ENCODE data around the gene DRAM1. TPM values are rescaled to one million over a fixed set of nuclear protein-coding genes. Genes with fewer than 3 reads are reported as not detected.

Gene DRAM1
- total and polyA plus RNA-seq, 2 donors (not counting 1 experiment from before 2014, with no cell fraction given) = 155 to 184 TPM

DNA sequence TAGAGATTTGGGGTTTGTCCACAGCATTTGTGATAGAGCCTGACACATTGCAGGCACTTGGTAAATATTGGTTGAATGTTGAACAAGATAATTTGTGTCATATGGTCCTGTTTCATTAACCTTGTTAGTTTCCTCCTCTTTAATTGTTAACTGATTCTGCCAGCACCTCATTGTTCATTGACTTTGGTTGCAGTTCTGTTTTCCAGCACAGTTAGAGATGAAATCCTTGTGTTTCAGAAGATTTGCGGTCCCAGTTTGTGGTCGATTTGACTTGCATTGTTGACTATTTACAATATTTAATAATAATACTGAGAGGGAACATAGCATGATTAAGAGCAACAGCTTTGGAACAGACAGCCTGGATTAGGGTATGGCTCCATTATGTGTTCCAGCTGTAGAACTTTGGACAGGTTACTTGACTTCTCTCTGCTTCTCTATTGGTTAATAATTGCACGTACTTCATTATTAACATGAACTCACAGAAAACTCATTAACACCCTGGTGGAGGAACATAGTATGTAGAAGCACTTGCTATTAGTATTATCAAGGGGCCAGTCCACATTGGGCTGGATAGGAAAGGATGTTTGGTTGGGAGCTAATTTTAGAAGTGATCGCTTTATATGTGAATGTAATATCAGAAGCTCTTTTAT is 8.7 kb downstream of the DRAM1 start:
- no peak overlapping the region for H3K9ac ChIP-seq (ENCODE audit: insufficient read depth, low read length)
- H2AFZ ChIP-seq (ENCODE audit: low read length) = no peak overlapping the region
- H3K27me3 ChIP-seq (ENCODE audit: control insufficient read depth, insufficient read depth, low read length) = no peaks in the 10 kb centered on the region
- DNase-seq (ENCODE audit: low read depth in 2 of 2) = no peak
- no peaks in the 10 kb centered on the region for H3K4me1 ChIP-seq (ENCODE audit: control insufficient read depth, extremely low read depth, insufficient read depth, low read length)
- no peak overlapping the region for H3K27ac ChIP-seq (ENCODE audit: insufficient read depth, low read length)
- peaks cover 45% of the 10 kb centered on the region for H3K79me2 ChIP-seq (ENCODE audit: control insufficient read depth, insufficient read depth, low read length)
- H4K20me1 ChIP-seq (ENCODE audit: control insufficient read depth, extremely low read depth, insufficient read depth, low read length) = no peaks in the 10 kb centered on the region
- TF ChIP-seq EZH2 (IDR thresholded peaks at IDR 0.05; ENCODE audit: low read length, missing control alignments) = no peak
- TF ChIP-seq, protein P1, sequence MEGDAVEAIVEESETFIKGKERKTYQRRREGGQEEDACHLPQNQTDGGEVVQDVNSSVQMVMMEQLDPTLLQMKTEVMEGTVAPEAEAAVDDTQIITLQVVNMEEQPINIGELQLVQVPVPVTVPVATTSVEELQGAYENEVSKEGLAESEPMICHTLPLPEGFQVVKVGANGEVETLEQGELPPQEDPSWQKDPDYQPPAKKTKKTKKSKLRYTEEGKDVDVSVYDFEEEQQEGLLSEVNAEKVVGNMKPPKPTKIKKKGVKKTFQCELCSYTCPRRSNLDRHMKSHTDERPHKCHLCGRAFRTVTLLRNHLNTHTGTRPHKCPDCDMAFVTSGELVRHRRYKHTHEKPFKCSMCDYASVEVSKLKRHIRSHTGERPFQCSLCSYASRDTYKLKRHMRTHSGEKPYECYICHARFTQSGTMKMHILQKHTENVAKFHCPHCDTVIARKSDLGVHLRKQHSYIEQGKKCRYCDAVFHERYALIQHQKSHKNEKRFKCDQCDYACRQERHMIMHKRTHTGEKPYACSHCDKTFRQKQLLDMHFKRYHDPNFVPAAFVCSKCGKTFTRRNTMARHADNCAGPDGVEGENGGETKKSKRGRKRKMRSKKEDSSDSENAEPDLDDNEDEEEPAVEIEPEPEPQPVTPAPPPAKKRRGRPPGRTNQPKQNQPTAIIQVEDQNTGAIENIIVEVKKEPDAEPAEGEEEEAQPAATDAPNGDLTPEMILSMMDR (conservative IDR thresholded peaks at IDR 0.05 in 1 of 2, IDR thresholded peaks at IDR 0.05 in 1 of 2; ENCODE audit: low read depth in 1 of 2, low read length in 2 of 2) = no peak
- peaks cover 3% of the 10 kb centered on the region for H3K36me3 ChIP-seq (ENCODE audit: control insufficient read depth, insufficient read depth, low read length)
- H3K4me3 ChIP-seq (replicated peaks in 1 of 4; ENCODE audit: control extremely low read depth in 1 of 4, insufficient read depth in 1 of 4, low read depth in 3 of 4, low read length in 4 of 4) = peak overlapping the region in 1 of 4 experiments; percentile 0
- H3K9me3 ChIP-seq (ENCODE audit: control insufficient read depth, insufficient read depth, low read depth, low read length) = no peaks in the 10 kb centered on the region
- H3K4me2 ChIP-seq (ENCODE audit: extremely low read depth, insufficient read depth, low read length) = peak overlapping the region; percentile 27

DNA sequence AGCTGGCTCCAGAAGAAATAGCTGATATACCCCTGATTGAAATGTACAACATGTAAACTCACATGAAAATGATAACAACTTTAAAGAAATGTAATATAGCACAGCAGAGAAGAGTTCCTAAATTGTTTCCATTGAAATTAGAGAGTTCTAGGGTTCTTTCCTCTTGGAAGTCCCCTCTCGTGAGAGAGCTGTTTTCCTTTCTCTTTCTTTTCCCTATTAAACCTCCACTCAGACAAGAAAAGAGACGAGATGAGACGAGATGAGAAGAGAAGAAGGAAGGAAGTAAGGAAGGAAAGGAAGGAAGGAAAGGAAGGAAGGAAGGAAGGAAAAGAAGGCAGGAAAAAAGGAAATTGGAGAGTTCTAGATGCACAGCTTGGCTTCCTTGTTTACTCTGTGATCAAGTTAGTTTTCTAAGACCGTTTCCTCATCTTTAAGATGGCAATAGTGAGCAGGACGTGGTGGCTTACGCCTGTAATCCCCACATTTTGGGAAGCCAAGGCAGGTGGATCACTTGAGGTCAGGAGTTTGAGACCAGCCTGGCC is 11.9 kb downstream of the DRAM1 start:
- H2AFZ ChIP-seq (ENCODE audit: low read length) = no peak overlapping the region
- TF ChIP-seq EZH2 (IDR thresholded peaks at IDR 0.05; ENCODE audit: low read length, missing control alignments) = no peak
- TF ChIP-seq, protein P1 (conservative IDR thresholded peaks at IDR 0.05 in 1 of 2, IDR thresholded peaks at IDR 0.05 in 1 of 2; ENCODE audit: low read depth in 1 of 2, low read length in 2 of 2) = no peak
- no peak overlapping the region for H3K4me3 ChIP-seq (replicated peaks in 1 of 4; ENCODE audit: control extremely low read depth in 1 of 4, insufficient read depth in 1 of 4, low read depth in 3 of 4, low read length in 4 of 4)
- H3K27me3 ChIP-seq (ENCODE audit: control insufficient read depth, insufficient read depth, low read length) = no peaks in the 10 kb centered on the region
- peak overlapping the region; percentile 20 for H3K27ac ChIP-seq (ENCODE audit: insufficient read depth, low read length)
- DNase-seq (ENCODE audit: low read depth in 2 of 2) = no peak
- no peaks in the 10 kb centered on the region for H3K36me3 ChIP-seq (ENCODE audit: control insufficient read depth, insufficient read depth, low read length)
- H3K4me2 ChIP-seq (ENCODE audit: extremely low read depth, insufficient read depth, low read length) = peak overlapping the region; percentile 25
- H3K4me1 ChIP-seq (ENCODE audit: control insufficient read depth, extremely low read depth, insufficient read depth, low read length) = peaks cover 11% of the 10 kb centered on the region
- H3K79me2 ChIP-seq (ENCODE audit: control insufficient read depth, insufficient read depth, low read length) = peaks cover 41% of the 10 kb centered on the region
- H3K9me3 ChIP-seq (ENCODE audit: control insufficient read depth, insufficient read depth, low read depth, low read length) = no peaks in the 10 kb centered on the region
- no peak overlapping the region for H3K9ac ChIP-seq (ENCODE audit: insufficient read depth, low read length)
- no peaks in the 10 kb centered on the region for H4K20me1 ChIP-seq (ENCODE audit: control insufficient read depth, extremely low read depth, insufficient read depth, low read length)

DNA sequence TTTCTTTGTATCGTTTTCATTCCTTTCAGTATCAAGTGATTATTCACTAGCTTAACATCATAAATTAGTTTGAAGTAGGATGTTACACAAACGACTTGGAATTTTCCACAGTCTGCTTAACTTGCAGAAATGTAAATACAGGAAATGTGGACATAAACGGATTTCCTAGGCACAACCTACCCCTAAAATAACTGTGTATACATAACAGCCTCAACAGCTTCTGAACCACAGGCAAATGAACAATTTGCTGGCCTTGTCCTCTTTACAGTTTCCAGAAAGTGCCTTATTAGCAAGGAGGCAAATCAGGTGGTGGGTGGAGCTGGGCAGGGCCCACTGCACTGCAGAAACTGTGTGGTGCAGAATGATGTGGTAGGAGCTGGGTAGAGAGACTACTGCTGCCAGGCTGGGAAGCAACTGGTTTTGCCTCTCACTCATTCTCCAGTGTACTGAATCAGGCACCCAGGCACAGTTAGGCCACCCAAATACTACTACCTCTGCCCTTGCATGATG is 14.1 kb downstream of the DRAM1 start:
- Histone ChIP-seq H4K20me1 (ENCODE audit: control insufficient read depth, extremely low read depth, insufficient read depth, low read length) (no peaks in the 10 kb centered on the region), H3K27ac (ENCODE audit: insufficient read depth, low read length) (peak overlapping the region; percentile 80), H3K4me2 (ENCODE audit: extremely low read depth, insufficient read depth, low read length) (peak overlapping the region; percentile 63), H3K4me3 (replicated peaks in 1 of 4; ENCODE audit: control extremely low read depth in 1 of 4, insufficient read depth in 1 of 4, low read depth in 3 of 4, low read length in 4 of 4) (peak overlapping the region in 3 of 4 experiments; percentile 8 to 25 (median 17)), H3K4me1 (ENCODE audit: control insufficient read depth, extremely low read depth, insufficient read depth, low read length) (peaks cover 13% of the 10 kb centered on the region), H2AFZ (ENCODE audit: low read length) (no peak overlapping the region), H3K79me2 (ENCODE audit: control insufficient read depth, insufficient read depth, low read length) (peaks cover 35% of the 10 kb centered on the region), H3K36me3 (ENCODE audit: control insufficient read depth, insufficient read depth, low read length) (no peaks in the 10 kb centered on the region), H3K9ac (ENCODE audit: insufficient read depth, low read length) (no peak overlapping the region), H3K9me3 (ENCODE audit: control insufficient read depth, insufficient read depth, low read depth, low read length) (no peaks in the 10 kb centered on the region), H3K27me3 (ENCODE audit: control insufficient read depth, insufficient read depth, low read length) (no peaks in the 10 kb centered on the region)
- TF ChIP-seq, protein P1 (conservative IDR thresholded peaks at IDR 0.05 in 1 of 2, IDR thresholded peaks at IDR 0.05 in 1 of 2; ENCODE audit: low read depth in 1 of 2, low read length in 2 of 2) = no peak
- TF ChIP-seq EZH2 (IDR thresholded peaks at IDR 0.05; ENCODE audit: low read length, missing control alignments) = no peak
- DNase-seq (ENCODE audit: low read depth in 2 of 2) = peak; percentile 72 to 92

Data from fibroblast of lung (primary cell).